Mesothelial cell of epicardium (in vitro differentiated cells): ENCODE measurements around the gene ARFIP2. TPM values are rescaled to one million over a fixed set of nuclear protein-coding genes. Genes with fewer than 3 reads are reported as not detected.

ENCODE experiments used
- DNase-seq, 2 experiments: peaks; one replicate each; pipeline ENCODE4 v3.0.0; 2021; ENCODE audit warnings: low spot score in 2 of 2; ENCODE audit not compliant: unreplicated experiment in 2 of 2
- H3K27ac Mint-ChIP-seq: 2 replicates; pipeline ENCODE4 v1.8.0; 2021; ENCODE audit warnings: mixed read lengths
- H3K27me3 Mint-ChIP-seq: 2 replicates; pipeline ENCODE4 v1.8.0; 2021; ENCODE audit warnings: low read depth, mixed read lengths
- H3K36me3 Mint-ChIP-seq: 2 replicates; pipeline ENCODE4 v1.8.0; 2021; ENCODE audit warnings: mixed read lengths
- H3K4me1 Mint-ChIP-seq: 2 replicates; pipeline ENCODE4 v1.8.0; 2021; ENCODE audit warnings: mixed read lengths
- H3K4me3 Mint-ChIP-seq: 2 replicates; pipeline ENCODE4 v1.8.0; 2021; ENCODE audit warnings: mild to moderate bottlenecking, moderate library complexity, mixed read lengths
- H3K9me3 Mint-ChIP-seq: 2 replicates; pipeline ENCODE4 v1.8.0; 2021; ENCODE audit warnings: mixed read lengths
- total RNA-seq: library from RNA; stranded (reverse); gene quantifications from 3 replicates; pipeline ENCODE4 v1.2.1, GENCODE V29; 2021
- TF ChIP-seq, protein P1 (sequence below): fragments of 200-600 bp; sonication (generic); IDR thresholded peaks from one replicate; pipeline ENCODE4 v1.5.0; 2021; ENCODE audit warnings: antibody characterized with exemption; ENCODE audit not compliant: unreplicated experiment

The ARFIP2 gene
- total RNA-seq, 1 donor from 2014 or later = 72.2 TPM

DNA sequence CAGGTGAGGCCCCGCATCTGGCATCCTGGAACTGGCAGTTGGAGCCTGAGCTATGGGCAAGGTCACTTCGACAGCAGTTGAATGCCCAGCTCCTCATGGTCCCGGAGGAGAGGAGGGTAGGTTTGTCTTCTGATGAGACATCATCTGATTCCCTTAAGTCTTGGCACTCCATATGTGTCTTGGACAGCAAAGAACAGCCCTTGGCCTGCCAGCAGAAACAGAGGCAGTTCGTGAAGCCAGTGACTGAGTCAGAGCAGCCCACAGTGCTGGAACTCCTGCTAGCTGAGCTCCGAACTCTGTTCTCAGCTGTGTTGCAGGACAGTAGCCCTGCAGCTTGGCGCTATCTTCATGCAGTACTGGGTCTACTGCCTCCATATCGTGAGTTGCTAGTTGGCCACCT lies 17.0 kb upstream of the ARFIP2 start:
- Mint-ChIP-seq H3K27me3 (no peaks in the 10 kb centered on the region), H3K36me3 (no peaks in the 10 kb centered on the region), H3K9me3 (no peaks in the 10 kb centered on the region), H3K4me3 (no peak overlapping the region), H3K4me1 (no peaks in the 10 kb centered on the region), H3K27ac (no peak overlapping the region)
- no peak for DNase-seq
- TF ChIP-seq, protein P1, sequence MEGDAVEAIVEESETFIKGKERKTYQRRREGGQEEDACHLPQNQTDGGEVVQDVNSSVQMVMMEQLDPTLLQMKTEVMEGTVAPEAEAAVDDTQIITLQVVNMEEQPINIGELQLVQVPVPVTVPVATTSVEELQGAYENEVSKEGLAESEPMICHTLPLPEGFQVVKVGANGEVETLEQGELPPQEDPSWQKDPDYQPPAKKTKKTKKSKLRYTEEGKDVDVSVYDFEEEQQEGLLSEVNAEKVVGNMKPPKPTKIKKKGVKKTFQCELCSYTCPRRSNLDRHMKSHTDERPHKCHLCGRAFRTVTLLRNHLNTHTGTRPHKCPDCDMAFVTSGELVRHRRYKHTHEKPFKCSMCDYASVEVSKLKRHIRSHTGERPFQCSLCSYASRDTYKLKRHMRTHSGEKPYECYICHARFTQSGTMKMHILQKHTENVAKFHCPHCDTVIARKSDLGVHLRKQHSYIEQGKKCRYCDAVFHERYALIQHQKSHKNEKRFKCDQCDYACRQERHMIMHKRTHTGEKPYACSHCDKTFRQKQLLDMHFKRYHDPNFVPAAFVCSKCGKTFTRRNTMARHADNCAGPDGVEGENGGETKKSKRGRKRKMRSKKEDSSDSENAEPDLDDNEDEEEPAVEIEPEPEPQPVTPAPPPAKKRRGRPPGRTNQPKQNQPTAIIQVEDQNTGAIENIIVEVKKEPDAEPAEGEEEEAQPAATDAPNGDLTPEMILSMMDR = no peak

- H3K27ac Mint-ChIP-seq = no peak within 1 kb of the TSS
- TF ChIP-seq, protein P1 = no peak
- DNase-seq = no peak
- no peak within 1 kb of the TSS for H3K4me3 Mint-ChIP-seq
- H3K36me3 Mint-ChIP-seq = peaks cover 3% of the 10 kb centered on the region
- no peaks in the 10 kb centered on the region for H3K9me3 Mint-ChIP-seq
- no peaks in the 10 kb centered on the region for H3K27me3 Mint-ChIP-seq
- H3K4me1 Mint-ChIP-seq = no peaks in the 10 kb centered on the region
Measured at GRCh38 chr11:6497069-6497839, 16.1 kb upstream of the ARFIP2 start, which contains the start of gene DNHD1. Gene DNHD1 (plus strand): TSS chr11:6497280. CDS start chr11:6498216, 936 bp downstream.

GRCh38 chr11:6489306-6489705 lies 8.2 kb upstream of the ARFIP2 start:
- no peaks in the 10 kb centered on the region for H3K9me3 Mint-ChIP-seq
- no peaks in the 10 kb centered on the region for H3K4me1 Mint-ChIP-seq
- H3K36me3 Mint-ChIP-seq = peaks cover 10% of the 10 kb centered on the region
- DNase-seq = no peak
- H3K27ac Mint-ChIP-seq = no peak overlapping the region
- no peaks in the 10 kb centered on the region for H3K27me3 Mint-ChIP-seq
- TF ChIP-seq, protein P1 = no peak
- H3K4me3 Mint-ChIP-seq = no peak overlapping the region

GRCh38 chr11:6488821-6489220 lies 7.7 kb upstream of the ARFIP2 start:
- TF ChIP-seq, protein P1 = no peak
- H3K27ac Mint-ChIP-seq = no peak overlapping the region

DNA sequence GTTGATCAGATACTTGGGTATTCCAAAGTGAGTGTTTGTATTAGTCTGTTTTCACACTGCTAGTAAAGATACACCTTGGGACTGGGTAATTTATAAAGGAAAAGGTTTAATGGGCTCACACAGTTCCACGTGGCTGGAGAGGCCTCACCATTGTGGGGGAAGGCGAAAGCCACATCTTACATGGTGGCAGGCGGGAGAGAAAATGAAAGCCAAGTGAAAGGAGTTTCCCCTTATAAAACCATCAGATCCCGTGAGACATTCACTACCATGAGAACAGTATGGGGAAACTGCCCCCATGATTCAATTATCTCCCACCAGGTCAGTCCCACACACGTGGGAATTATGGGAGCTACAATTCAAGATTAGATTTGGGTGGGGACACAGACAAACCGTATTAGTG lies 7.2 kb upstream of the ARFIP2 start:
- peaks cover 13% of the 10 kb centered on the region for H3K36me3 Mint-ChIP-seq
- H3K4me3 Mint-ChIP-seq = no peak overlapping the region
- H3K27ac Mint-ChIP-seq = no peak overlapping the region
- TF ChIP-seq, protein P1 = no peak
- DNase-seq = no peak
- H3K9me3 Mint-ChIP-seq = no peaks in the 10 kb centered on the region
- H3K27me3 Mint-ChIP-seq = no peaks in the 10 kb centered on the region
- peaks cover 3% of the 10 kb centered on the region for H3K4me1 Mint-ChIP-seq

More at GRCh38 chr11:6488821-6489220, 7.7 kb upstream of the ARFIP2 start:
- DNase-seq = no peak
- Mint-ChIP-seq H3K4me3 (no peak overlapping the region), H3K4me1 (no peaks in the 10 kb centered on the region), H3K9me3 (no peaks in the 10 kb centered on the region), H3K36me3 (peaks cover 10% of the 10 kb centered on the region), H3K27me3 (no peaks in the 10 kb centered on the region)
